Heart right ventricle (tissue), 16 donors: ENCODE results near the gene PRKRIP1. TPM values are rescaled to one million over a fixed set of nuclear protein-coding genes. Genes with fewer than 3 reads are reported as not detected.
"Not testable (repeated sequence)": the region's sequence is repeated elsewhere in the genome, so short reads cannot be mapped to it uniquely, and the experiment has no call there.

ENCODE experiments used
- ATAC-seq, 8 donors: fragments of 200-7000 bp; cut with Tn5 transposase; one replicate each; pipeline ENCODE4 v1.9.1; 2020; ENCODE audit warnings: mild to moderate bottlenecking in 8 of 8, moderate library complexity in 8 of 8, moderate number of reproducible peaks in 1 of 8
- DNase-seq, 2 donors: peaks; one replicate each; pipeline ENCODE4 v3.0.0-alpha.2; 2020
- H3K27ac ChIP-seq, 10 donors: fragments of 200-600 bp; sonication (generic) in 2 of 10; one replicate each; pipeline versions ENCODE4 v1.5.0 to v1.8.0; 2020 to 2022; ENCODE audit warnings: mild to moderate bottlenecking in 3 of 10
- H3K27me3 ChIP-seq, 7 donors: fragments of 200-600 bp; one replicate each; pipeline ENCODE4 v1.8.0; 2021 to 2022; ENCODE audit warnings: mild to moderate bottlenecking in 2 of 7
- H3K36me3 ChIP-seq, 9 donors: fragments of 200-600 bp; sonication (generic) in 1 of 9; one replicate each; pipeline versions ENCODE4 v1.5.0 to v1.8.0; 2020 to 2022; ENCODE audit warnings: mild to moderate bottlenecking in 2 of 9
- H3K4me1 ChIP-seq, 9 donors: fragments of 200-600 bp; sonication (generic) in 1 of 9; one replicate each; pipeline versions ENCODE4 v1.5.0 to v1.8.0; 2020 to 2022; ENCODE audit warnings: mild to moderate bottlenecking in 4 of 9
- H3K4me3 ChIP-seq, 10 donors: fragments of 200-600 bp; sonication (generic) in 2 of 10; one replicate each; pipeline versions ENCODE4 v1.5.0 to v1.8.0; 2020 to 2022; ENCODE audit warnings: mild to moderate bottlenecking in 7 of 10, moderate library complexity in 2 of 10
- H3K9me3 ChIP-seq, 11 donors: fragments of 200-600 bp in 10 of 11; sonication (generic) in 2 of 11; one replicate each; pipeline versions ENCODE4 v1.5.0 to v1.8.0; 2013 to 2022; ENCODE audit warnings: mild to moderate bottlenecking in 2 of 11, control low read depth in 1 of 11, moderate library complexity in 1 of 11
- WGBS, 2 donors: extraction: QIAGEN DNeasy Blood & Tissue Kit; methylation state at CpG; one replicate each; pipeline ENCODE4 v1.1.7; 2013; ENCODE audit warnings: inconsistent platforms in 1 of 2; 5-methylcytosine and 5-hydroxymethylcytosine counted together
- intact Hi-C, 10 donors: fragments of 100-400 bp; cut with DNase I; formaldehyde crosslinking; loops; one replicate each; pipeline versions ENCODE4 v1.11.1 to v1.14.2; 2022
- microRNA-seq, 2 donors: library from miRNA; unstranded; fragments of <30 nt; microRNA quantifications; one replicate each; pipeline ENCODE4 v1.2.0, GENCODE V29; 2021
- polyA plus RNA-seq, 2 donors: library from polyadenylated mRNA; stranded (reverse); fragments of 200-250 nt; gene quantifications; one replicate each; pipeline ENCODE4 v1.2.3, GENCODE V29; 2013
- total RNA-seq, 10 donors: library from RNA; stranded (reverse); fragmentation: NEBNext Ultra II Directional in 3 of 10; extraction: Animal tissue kit (Norgen Biotek cat#: 25700) in 3 of 10; gene quantifications; one replicate each; pipeline versions ENCODE4 v1.2.1 to v1.2.4, GENCODE V29; 2021 to 2023
- TF ChIP-seq, protein P1 (sequence below), 9 donors: fragments of 200-600 bp; sonication (generic) in 2 of 9; IDR thresholded peaks; one replicate each; pipeline versions ENCODE4 v1.5.0 to v1.8.0; 2021 to 2022; ENCODE audit warnings: antibody characterized with exemption in 9 of 9, mild to moderate bottlenecking in 5 of 9, moderate library complexity in 1 of 9
- donor health status: Arrhythmogenic right ventricular cardiomyopathy.
- donor health status: ischemic (EF 13 %, LVEDD 7.1; RV severe dilation, severe dysfunction).
- donor health status: healthy with polysubstance abuse.
- donor health status: DM: no; HTN: yes; CAD: no.
- donor health status: DM: no; HTN: no; CAD: no.
- donor health status: ischemic (EF 25% LVEDD 6.9; RV normal size, moderate dysfunction).
- donor health status: ischemic (EF 25% LVEDD 5.7; RV mildly dilated, moderate dysfunction).
- donor health status: healthy.
- donor health status: DM: yes; HTN: yes; CAD: no.
- donor health status: Ischemic cardiomyopathy.
- donor health status: ischemic (EF 35%, LVEDD 5.7; RV mildly dilated, moderate dysfunction).
- donor health status: nonischemic (EF 11% LVEDD 7.7; RV severe dilation, severe dysfunction).
- donor health status: DM: yes; HTN: yes; CAD: no.
- donor health status: PGD.
- donor health status: ischemic (EF 29% LVEDD 5.4; RV normal size, mild dysfunction).
- donor health status: nonischemic (EF 23%, LVEDD 6.1; RV moderate dilation, normal function).

The PRKRIP1 gene
- total and polyA plus RNA-seq, 12 donors: 7.1 to 28.2 (median 11.3) TPM

DNA sequence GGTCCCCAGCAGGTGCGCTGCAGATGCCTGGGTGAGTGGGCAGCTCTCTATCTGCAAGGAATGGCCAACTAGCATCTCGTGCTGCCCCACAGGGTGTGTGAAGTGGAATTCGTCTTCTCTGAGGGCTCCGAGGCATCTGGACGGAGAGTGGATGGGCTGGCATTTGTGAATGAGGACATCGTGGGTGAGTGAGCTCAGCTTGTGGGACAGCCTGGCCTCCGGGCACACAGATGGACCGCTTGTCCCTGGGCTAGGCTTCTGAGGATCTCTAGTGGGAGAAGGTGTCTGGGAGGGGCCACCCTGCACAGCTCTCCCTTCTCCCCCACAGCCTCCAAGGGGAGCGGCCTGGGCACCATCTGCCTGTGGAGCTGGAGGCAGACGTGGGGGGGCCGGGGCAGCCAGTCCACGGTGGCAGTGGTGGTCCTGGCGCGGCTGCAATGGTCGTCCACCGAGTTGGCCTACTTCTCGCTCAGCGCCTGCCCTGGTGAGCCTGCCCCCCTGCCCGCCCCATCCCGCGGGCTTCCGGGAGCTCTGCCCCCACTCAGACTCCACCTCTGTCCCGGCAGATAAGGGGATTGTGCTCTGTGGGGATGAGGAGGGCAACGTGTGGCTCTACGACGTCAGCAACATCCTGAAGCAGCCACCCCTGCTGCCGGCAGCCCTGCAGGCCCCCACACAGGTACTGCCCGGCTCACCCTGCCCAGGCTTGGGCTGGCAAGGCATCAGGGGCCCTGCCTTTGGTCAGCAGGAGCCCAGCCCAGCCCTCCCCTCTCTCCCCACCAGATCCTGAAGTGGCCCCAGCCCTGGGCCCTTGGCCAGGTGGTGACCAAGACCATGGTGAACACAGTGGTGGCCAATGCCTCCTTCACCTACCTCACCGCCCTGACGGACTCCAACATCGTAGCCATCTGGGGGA is 76.2 kb downstream of the PRKRIP1 start:
- no peak overlapping the region for H3K27ac ChIP-seq

DNA sequence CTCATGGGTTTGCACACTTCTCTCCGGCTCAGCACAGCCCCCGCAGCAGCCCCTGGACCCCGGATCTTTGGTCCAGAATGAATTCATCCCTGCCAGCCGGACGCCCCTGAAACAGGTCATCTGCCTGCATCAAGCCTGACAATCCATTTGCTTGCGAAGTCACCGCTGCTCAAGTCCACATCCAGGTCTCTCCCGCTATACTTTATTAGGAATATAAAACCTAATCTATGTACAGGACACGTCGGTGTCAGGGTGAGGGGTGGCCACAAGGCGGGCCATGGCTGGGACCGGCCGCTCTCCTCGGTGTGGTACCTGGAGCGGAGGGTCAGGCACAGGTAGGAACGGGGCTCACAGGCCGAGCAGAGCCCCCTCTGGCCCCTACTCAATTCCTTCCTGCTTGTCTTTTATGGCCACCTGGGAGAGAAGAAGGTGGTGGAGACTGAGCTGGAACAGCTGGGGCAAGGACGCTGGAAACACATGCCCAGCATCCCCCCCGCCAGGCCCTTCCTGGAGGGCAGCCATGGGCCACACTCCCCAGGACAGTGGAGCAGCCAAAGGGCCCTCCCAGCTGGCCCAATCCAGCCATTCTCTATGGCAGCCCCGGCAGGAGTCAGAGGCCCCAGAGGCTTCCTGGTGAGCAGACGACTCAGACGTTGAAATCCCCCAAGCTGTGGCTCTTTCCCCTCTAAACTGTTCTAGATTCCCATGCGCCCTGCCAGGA is 77.3 kb downstream of the PRKRIP1 start:
- intact Hi-C loops: no loop called here
- Histone ChIP-seq H3K27ac (no peak overlapping the region), H3K36me3 (peaks cover 0 to 53% (median 2%) of the 10 kb centered on the region in 9 donors), H3K4me3 (no peak overlapping the region), H3K9me3 (no peaks in the 10 kb centered on the region), H3K27me3 (no peaks in the 10 kb centered on the region), H3K4me1 (peaks cover 0 to 3% (median 0%) of the 10 kb centered on the region in 9 donors)
- TF ChIP-seq, protein P1, sequence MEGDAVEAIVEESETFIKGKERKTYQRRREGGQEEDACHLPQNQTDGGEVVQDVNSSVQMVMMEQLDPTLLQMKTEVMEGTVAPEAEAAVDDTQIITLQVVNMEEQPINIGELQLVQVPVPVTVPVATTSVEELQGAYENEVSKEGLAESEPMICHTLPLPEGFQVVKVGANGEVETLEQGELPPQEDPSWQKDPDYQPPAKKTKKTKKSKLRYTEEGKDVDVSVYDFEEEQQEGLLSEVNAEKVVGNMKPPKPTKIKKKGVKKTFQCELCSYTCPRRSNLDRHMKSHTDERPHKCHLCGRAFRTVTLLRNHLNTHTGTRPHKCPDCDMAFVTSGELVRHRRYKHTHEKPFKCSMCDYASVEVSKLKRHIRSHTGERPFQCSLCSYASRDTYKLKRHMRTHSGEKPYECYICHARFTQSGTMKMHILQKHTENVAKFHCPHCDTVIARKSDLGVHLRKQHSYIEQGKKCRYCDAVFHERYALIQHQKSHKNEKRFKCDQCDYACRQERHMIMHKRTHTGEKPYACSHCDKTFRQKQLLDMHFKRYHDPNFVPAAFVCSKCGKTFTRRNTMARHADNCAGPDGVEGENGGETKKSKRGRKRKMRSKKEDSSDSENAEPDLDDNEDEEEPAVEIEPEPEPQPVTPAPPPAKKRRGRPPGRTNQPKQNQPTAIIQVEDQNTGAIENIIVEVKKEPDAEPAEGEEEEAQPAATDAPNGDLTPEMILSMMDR (IDR thresholded peaks at IDR 0.05): no peak
- DNase-seq (peak in 1 of 2 donors; percentile 9), ATAC-seq (no peak)
- 80 to 82% methylated on average over 22 to 23 of the region's 23 CpGs for WGBS, 2 donors

More for the DNA sequence above, 76.2 kb downstream of the PRKRIP1 start:
- no peaks in the 10 kb centered on the region for H3K9me3 ChIP-seq
- H3K4me1 ChIP-seq: no peaks in the 10 kb centered on the region
- TF ChIP-seq, protein P1 (IDR thresholded peaks at IDR 0.05): no peak
- H3K27me3 ChIP-seq: no peaks in the 10 kb centered on the region
- H3K4me3 ChIP-seq: no peak overlapping the region
- 74 to 76% methylated on average over 31 of the region's 31 CpGs for WGBS, 2 donors
- DNase-seq (peak in 1 of 2 donors; percentile 11), ATAC-seq (no peak)
- H3K36me3 ChIP-seq: peaks cover 0 to 64% (median 3%) of the 10 kb centered on the region in 9 donors
- intact Hi-C loops: no loop called here

- H3K9me3 ChIP-seq, H3K4me3 ChIP-seq, H3K4me1 ChIP-seq, ATAC-seq, H3K27ac ChIP-seq, intact Hi-C loops, H3K27me3 ChIP-seq: not testable (repeated sequence)
- DNase-seq: peak in 1 of 2 donors; percentile 5
- WGBS, 2 donors: 81 to 89% methylated on average over 9 of the region's 14 CpGs
- H3K36me3 ChIP-seq: peaks cover 0 to 47% (median 0%) of the 10 kb centered on the region in 9 donors
Observed at GRCh38 chr7:102474116-102474515, 78.0 kb downstream of the PRKRIP1 start.

DNA sequence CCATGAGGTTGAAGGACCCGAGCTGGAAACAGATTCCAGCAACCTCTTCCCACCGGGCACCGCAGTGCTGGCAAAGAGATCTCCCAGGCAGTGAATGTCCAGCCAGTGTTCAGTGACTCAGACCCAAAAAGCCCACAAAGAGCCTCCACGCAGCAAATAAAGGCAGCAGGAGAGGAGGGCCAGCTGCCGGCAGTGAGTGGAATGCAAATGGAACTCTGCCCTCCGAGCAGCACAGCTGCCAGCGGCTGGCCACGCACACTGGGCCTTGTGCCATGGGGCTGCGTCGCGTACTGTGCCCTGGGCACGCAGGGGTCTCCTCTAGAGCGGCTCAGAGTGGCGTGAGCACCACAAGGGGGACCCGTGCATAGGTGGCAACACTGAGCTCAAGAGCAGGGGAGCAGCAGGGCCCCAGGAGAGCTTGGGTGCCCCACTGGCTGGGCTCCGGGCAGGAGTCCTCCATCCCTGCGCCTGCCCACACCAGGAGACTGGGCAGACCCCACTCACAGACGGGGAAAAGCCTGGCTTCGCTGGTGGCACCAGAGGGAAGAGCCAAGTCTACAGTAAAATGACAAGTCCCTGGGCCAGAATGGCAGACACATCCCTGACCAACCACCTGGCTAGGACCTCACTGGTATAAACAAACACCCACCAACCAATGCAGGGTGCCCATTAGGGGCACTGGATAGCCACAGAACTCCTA is 78.7 kb downstream of the PRKRIP1 start:
- ATAC-seq, H3K9me3 ChIP-seq, H3K27ac ChIP-seq, H3K27me3 ChIP-seq, DNase-seq, H3K4me1 ChIP-seq, H3K4me3 ChIP-seq, intact Hi-C loops: not testable (repeated sequence)
- peaks cover 0 to 41% (median 0%) of the 10 kb centered on the region in 9 donors for H3K36me3 ChIP-seq
- 67 to 74% methylated on average over 8 to 9 of the region's 19 CpGs for WGBS, 2 donors

Small RNA genes lying within 50 kb of the gene (microRNA-seq; reads per million reads assigned to microRNA genes)
- gene MIR4467 (0 reads per million in 2 donors), gene MIR5090 (0 to 1.0 reads per million in 2 donors), gene MIR548O (0 reads per million in 2 donors)

Other genes with a start within 250 kb of the PRKRIP1 start
- 1 to 10 TPM in 6 of 10 donors, under 1 TPM in 4; 0.83 to 4.2 (median 1.2) TPM for gene SH2B2, start 109.5 kb upstream of the PRKRIP1 start, total RNA-seq
- gene SH2B2, start 109.5 kb upstream of the PRKRIP1 start, polyA plus RNA-seq: 1 to 10 TPM in 1 of 2 donors, under 1 TPM in 1; 0.95 to 2.3 TPM
- gene SPDYE6, start 39.9 kb upstream of the PRKRIP1 start, total RNA-seq: not detected
- gene SPDYE6, start 39.9 kb upstream of the PRKRIP1 start, polyA plus RNA-seq: under 1 TPM; 0.03 to 0.29 TPM
- gene ORAI2, start 37.2 kb downstream of the PRKRIP1 start, total RNA-seq: 10 to 100 TPM in 1 of 10 donors, 1 to 10 TPM in 9; 1.7 to 11.6 (median 3.7) TPM
- 1 to 10 TPM; 2.0 to 5.8 TPM for gene ORAI2, start 37.2 kb downstream of the PRKRIP1 start, polyA plus RNA-seq
- 1 to 10 TPM; 4.4 to 8.6 (median 6.2) TPM for gene ALKBH4, start 68.5 kb downstream of the PRKRIP1 start, total RNA-seq
- gene ALKBH4, start 68.5 kb downstream of the PRKRIP1 start, polyA plus RNA-seq: 1 to 10 TPM; 7.9 TPM
- 10 to 100 TPM in 4 of 10 donors, 1 to 10 TPM in 6; 8.1 to 12.2 (median 9.5) TPM for gene LRWD1, start 68.6 kb downstream of the PRKRIP1 start, total RNA-seq
- 10 to 100 TPM in 1 of 2 donors, 1 to 10 TPM in 1; 6.5 to 21.3 TPM for gene LRWD1, start 68.6 kb downstream of the PRKRIP1 start, polyA plus RNA-seq
- 10 to 100 TPM; 40.1 to 74.1 (median 52.7) TPM for gene POLR2J, start 82.6 kb downstream of the PRKRIP1 start, total RNA-seq
- gene POLR2J, start 82.6 kb downstream of the PRKRIP1 start, polyA plus RNA-seq: 100 to 1,000 TPM; 127 to 228 TPM
- 10 to 100 TPM in 2 of 10 donors, 1 to 10 TPM in 8; 1.3 to 23.9 (median 4.2) TPM for gene RASA4B, start 121.4 kb downstream of the PRKRIP1 start, total RNA-seq
- 1 to 10 TPM; 3.2 to 6.9 TPM for gene RASA4B, start 121.4 kb downstream of the PRKRIP1 start, polyA plus RNA-seq
- 10 to 100 TPM in 1 of 10 donors, 1 to 10 TPM in 9; 1.5 to 16.7 (median 6.3) TPM for gene UPK3BL2, start 147.3 kb downstream of the PRKRIP1 start, total RNA-seq
- 10 to 100 TPM in 1 of 2 donors, 1 to 10 TPM in 1; 4.6 to 13.9 TPM for gene UPK3BL2, start 147.3 kb downstream of the PRKRIP1 start, polyA plus RNA-seq
- under 1 TPM in 1 of 10 donors, not detected in 9; 0.31 TPM for gene SPDYE2, start 154.9 kb downstream of the PRKRIP1 start, total RNA-seq
- gene SPDYE2, start 154.9 kb downstream of the PRKRIP1 start, polyA plus RNA-seq: under 1 TPM in 1 of 2 donors, not detected in 1; 0.51 TPM
- gene POLR2J3, start 176.2 kb downstream of the PRKRIP1 start, total RNA-seq: 10 to 100 TPM in 6 of 10 donors, 1 to 10 TPM in 4; 6.7 to 19.3 (median 12.1) TPM
- gene POLR2J3, start 176.2 kb downstream of the PRKRIP1 start, polyA plus RNA-seq: 100 to 1,000 TPM in 1 of 2 donors, 10 to 100 TPM in 1; 20.7 to 102 TPM
- 10 to 100 TPM in 6 of 10 donors, 1 to 10 TPM in 4; 8.3 to 76.1 (median 12.4) TPM for gene RASA4, start 220.4 kb downstream of the PRKRIP1 start, total RNA-seq
- gene RASA4, start 220.4 kb downstream of the PRKRIP1 start, polyA plus RNA-seq: 10 to 100 TPM; 10.2 to 13.8 TPM
- gene UPK3BL1, start 246.4 kb downstream of the PRKRIP1 start, total RNA-seq: 10 to 100 TPM in 6 of 10 donors, 1 to 10 TPM in 4; 2.0 to 14.3 (median 10.7) TPM
- 10 to 100 TPM; 10.3 to 82.8 TPM for gene UPK3BL1, start 246.4 kb downstream of the PRKRIP1 start, polyA plus RNA-seq